GM12878 (cell line): ENCODE results near the gene CREBBP. TPM values are rescaled to one million over a fixed set of nuclear protein-coding genes. Genes with fewer than 3 reads are reported as not detected.

ENCODE experiments used
- ATAC-seq: fragments of 200-7000 bp; cut with Tn5 transposase; 3 replicates; pipeline ENCODE4 v1.9.1; 2020; ENCODE audit warnings: mild to moderate bottlenecking, moderate library complexity
- BruUV-seq: library from RNA; stranded (reverse); fragments of 400-500 nt; replicated peaks from 2 replicates; lab custom pipeline; 2021; lab: Mats Ljungman, UMichigan
- CTCF ChIA-PET: fragments of 300-600 bp; sonication (Branson Sonifier 250); formaldehyde crosslinking; extraction: SDS; loops from one replicate; lab custom pipeline; 2021; ENCODE audit warnings: inconsistent platforms; lab: Yijun Ruan, JAX
- POLR2A ChIA-PET: fragments of 350-600 bp; formaldehyde crosslinking; extraction: SDS; loops from one replicate; lab custom pipeline; 2021; ENCODE audit warnings: inconsistent platforms; lab: Charles Lee
- RAD21 ChIA-PET: fragments of 300-600 bp; sonication (Branson Sonifier 250); formaldehyde crosslinking; loops from one replicate; lab custom pipeline; 2023; ENCODE audit warnings: antibody characterized with exemption; ENCODE audit not compliant: unreplicated experiment; lab: Charles Lee
- SMC1A ChIA-PET: fragments of 300-600 bp; sonication (Branson Sonifier 250); formaldehyde crosslinking; loops from one replicate; lab custom pipeline; 2023; ENCODE audit not compliant: unreplicated experiment, uncharacterized antibody; lab: Charles Lee
- DNase-seq: peaks from one replicate; pipeline ENCODE4 v3.0.0-alpha.2; 2011; ENCODE audit warnings: low read depth, low spot score
- FAIRE-seq: peaks from 3 replicates; lab custom pipeline; 2011; peaks lifted over from hg19 to GRCh38; lab: Jason Lieb, UNC
- H2AFZ ChIP-seq: 2 replicates; pipeline ENCODE4 v1.6.0; 2011; ENCODE audit warnings: low read depth, low read length, control low read depth; ENCODE audit not compliant: control insufficient read depth
- H3K27ac ChIP-seq: 2 replicates; pipeline ENCODE4 v1.5.1; 2011; ENCODE audit warnings: control low read depth; ENCODE audit not compliant: control insufficient read depth, insufficient read depth
- H3K27me3 ChIP-seq, 2 experiments: replicated peaks in 1 of 2; 2 replicates each; pipeline versions ENCODE4 v1.6.0 to v1.6.1; 2011; ENCODE audit warnings: low read length in 1 of 2; ENCODE audit not compliant: control insufficient read depth in 2 of 2, insufficient read depth in 2 of 2
- H3K36me3 ChIP-seq, 2 experiments: 2 replicates each; pipeline ENCODE4 v1.5.1; 2011; ENCODE audit warnings: low read length in 1 of 2; ENCODE audit not compliant: control insufficient read depth in 2 of 2, insufficient read depth in 2 of 2
- H3K4me1 ChIP-seq: 2 replicates; pipeline ENCODE4 v1.6.1; 2011; ENCODE audit warnings: mild to moderate bottlenecking, low read length, moderate library complexity, mixed read lengths; ENCODE audit not compliant: control insufficient read depth, insufficient read depth
- H3K4me2 ChIP-seq: 2 replicates; pipeline ENCODE4 v1.6.0; 2011; ENCODE audit warnings: control low read depth; ENCODE audit not compliant: control insufficient read depth, insufficient read depth
- H3K4me3 ChIP-seq: fragments of 200-600 bp; sonication (generic); 2 replicates; pipeline ENCODE4 v1.5.1; 2016
- H3K79me2 ChIP-seq: 2 replicates; pipeline ENCODE4 v1.6.0; 2011; ENCODE audit warnings: low read length; ENCODE audit not compliant: control insufficient read depth, insufficient read depth
- H3K9ac ChIP-seq: 2 replicates; pipeline ENCODE4 v1.8.0; 2011; ENCODE audit warnings: low read length, control low read depth, mixed read lengths; ENCODE audit not compliant: control insufficient read depth, insufficient read depth
- H3K9me3 ChIP-seq: replicated peaks from 3 replicates; pipeline ENCODE4 v1.5.1; 2011; ENCODE audit warnings: mild to moderate bottlenecking, low read length; ENCODE audit not compliant: control insufficient read depth, insufficient read depth
- H4K20me1 ChIP-seq: 2 replicates; pipeline ENCODE4 v1.6.0; 2011; ENCODE audit not compliant: control insufficient read depth, insufficient read depth
- BMI1 ChIP-seq: fragments of 450-650 bp; IDR thresholded peaks from 2 replicates; pipeline ENCODE4 v1.6.1; 2016; ENCODE audit warnings: mild to moderate bottlenecking, moderate library complexity, borderline replicate concordance
- CBX3 ChIP-seq: fragments of 200-600 bp; sonication (generic); IDR thresholded peaks from 2 replicates; pipeline ENCODE4 v1.6.1; 2016; ENCODE audit warnings: low read depth, borderline replicate concordance
- CHD4 ChIP-seq: fragments of 200-600 bp; sonication (generic); IDR thresholded peaks from 2 replicates; pipeline ENCODE4 v1.6.1; 2016; ENCODE audit warnings: mild to moderate bottlenecking
- CUX1 ChIP-seq: IDR thresholded peaks from 2 replicates; pipeline ENCODE4 v1.6.1; 2012; ENCODE audit warnings: improper control_type of control experiment, low read depth, low read length; ENCODE audit not compliant: insufficient replicate concordance
- HDAC6 ChIP-seq: fragments of 200-600 bp; sonication (generic); IDR thresholded peaks from one replicate; pipeline ENCODE4 v1.8.0; 2017; ENCODE audit warnings: antibody characterized with exemption; ENCODE audit not compliant: unreplicated experiment
- LARP7 ChIP-seq: fragments of 450-650 bp; IDR thresholded peaks from 2 replicates; pipeline ENCODE4 v1.6.1; 2017; ENCODE audit warnings: mild to moderate bottlenecking
- MTA3 ChIP-seq: IDR thresholded peaks from 2 replicates; pipeline ENCODE4 v1.6.1; 2012; ENCODE audit warnings: low read length, inconsistent platforms, borderline replicate concordance
- MXI1 ChIP-seq: fragments of 150-350 bp; IDR thresholded peaks from 2 replicates; pipeline ENCODE4 v1.6.1; 2011; ENCODE audit warnings: low read depth, mild to moderate bottlenecking, inconsistent platforms, low read length, improper control_type of control experiment
- NFXL1 ChIP-seq: fragments of 450-650 bp; IDR thresholded peaks from 2 replicates; pipeline ENCODE4 v1.6.1; 2017; ENCODE audit warnings: antibody characterized with exemption, mild to moderate bottlenecking, borderline replicate concordance
- SIN3A ChIP-seq: IDR thresholded peaks from 2 replicates; pipeline ENCODE4 v1.6.1; 2012; ENCODE audit warnings: low read depth, low read length, improper control_type of control experiment
- SIX5 ChIP-seq: IDR thresholded peaks from 2 replicates; pipeline ENCODE4 v1.6.1; 2011; ENCODE audit warnings: mild to moderate bottlenecking, low read depth, low read length, moderate library complexity; ENCODE audit not compliant: severe bottlenecking
- SREBF2 ChIP-seq: IDR thresholded peaks from 2 replicates; pipeline ENCODE4 v1.6.1; 2012; ENCODE audit warnings: mild to moderate bottlenecking, low read length
- SUPT20H ChIP-seq: IDR thresholded peaks from 2 replicates; pipeline ENCODE4 v1.6.1; 2011; ENCODE audit warnings: low read depth, mild to moderate bottlenecking, low read length, moderate library complexity, borderline replicate concordance; ENCODE audit not compliant: control insufficient read depth
- ZNF217 ChIP-seq: fragments of 450-650 bp; IDR thresholded peaks from 2 replicates; pipeline ENCODE4 v1.6.1; 2017; ENCODE audit warnings: antibody characterized with exemption, mild to moderate bottlenecking
- ZNF24 ChIP-seq: fragments of 450-650 bp; IDR thresholded peaks from 2 replicates; pipeline ENCODE4 v1.6.1; 2017; ENCODE audit warnings: antibody characterized with exemption, mild to moderate bottlenecking
- WGBS: methylation state at CpG from one replicate; pipeline ENCODE4 v1.1.6; 2016; ENCODE audit warnings: low lambda C conversion rate; ENCODE audit not compliant: insufficient replicate concordance, insufficient coverage; ENCODE audit errors: missing lambda C conversion rate; 5-methylcytosine and 5-hydroxymethylcytosine counted together
- in situ Hi-C: fragments of 300-500 bp; cut with MboI; formaldehyde crosslinking; loops from 9 replicates; pipeline ENCODE4 v1.14.3; 2018; ENCODE audit warnings: mixed read lengths
- intact Hi-C: fragments of 100-400 bp; cut with micrococcal nuclease; formaldehyde crosslinking; loops from one replicate; pipeline ENCODE4 v1.14.2; 2022; ENCODE audit not compliant: unreplicated experiment
- polyA plus RNA-seq, 11 experiments: library from polyadenylated mRNA; depleted of rRNA in 4 of 11; unstranded in 6 of 11; stranded (reverse) in 5 of 11; fragments of >200 nt; fragmentation: Nextera tagmentation in 4 of 11; fragmentation: Illumina TruSeq in 1 of 11; extraction: Ambion mirVana in 4 of 11; extraction: Trizol in 1 of 11; gene quantifications; 1 replicate in 1 of 11; 2 replicates in 10 of 11; pipeline versions ENCODE4 v1.2.1 to v1.2.3, GENCODE V29; 2011 to 2016; ENCODE audit warnings: inconsistent platforms in 2 of 11, missing spikeins in 2 of 11, low read depth in 1 of 11
- total RNA-seq, 4 experiments: library from RNA; depleted of rRNA in 3 of 4; stranded (reverse); fragments of >200 nt in 3 of 4; fragmentation: Illumina TruSeq in 1 of 4; extraction: Trizol in 1 of 4; gene quantifications; 2 replicates each; pipeline versions ENCODE4 v1.2.1 to v1.2.3, GENCODE V29; 2013 to 2021

Gene CREBBP
- total and polyA plus RNA-seq, 10 of the 15 experiments (the other 5 are each of a cell fraction or from before 2014, with no cell fraction given), result 3.4 to 32.7 (median 7.9) TPM

- no peak for TF ChIP-seq SIX5
- TF ChIP-seq SUPT20H, result no peak
- TF ChIP-seq, all 136 proteins: peak for 0
Measured at GRCh38 chr16:3751878-3752277, 128.6 kb downstream of the CREBBP start (continued).

GRCh38 chr16:3748307-3748706 is 132.2 kb downstream of the CREBBP start:
- H3K9ac ChIP-seq, result no peak overlapping the region
- no peaks in the 10 kb centered on the region for H3K4me1 ChIP-seq
- no peak for DNase-seq
- H4K20me1 ChIP-seq, result no peaks in the 10 kb centered on the region
- no peaks in the 10 kb centered on the region for H3K9me3 ChIP-seq
- BruUV-seq, result no TSS peak
- CTCF ChIA-PET, result no interaction called here
- SMC1A ChIA-PET, result interaction anchor here (1.1 kb wide), 1 partner anchor 10 kb away, joined by 3 read pairs; no protein-coding TSS in a partner anchor
- no peak overlapping the region for H2AFZ ChIP-seq
- intact Hi-C loops, result no loop called here
- POLR2A ChIA-PET, result no interaction called here
- RAD21 ChIA-PET, result no interaction called here
- 100% methylated on average over 5 of the region's 5 CpGs for WGBS
- no peak overlapping the region for H3K4me2 ChIP-seq
- no peak for FAIRE-seq
- no peaks in the 10 kb centered on the region for H3K27me3 ChIP-seq
- peaks cover 15 to 36% of the 10 kb centered on the region in 2 experiments for H3K36me3 ChIP-seq
- H3K79me2 ChIP-seq, result no peaks in the 10 kb centered on the region
- no peak overlapping the region for H3K27ac ChIP-seq
- in situ Hi-C loops, result no loop called here
- H3K4me3 ChIP-seq, result no peak overlapping the region
- no peak for ATAC-seq
- TF ChIP-seq SIN3A (no peak), SREBF2 (no peak), CUX1 (no peak), MTA3 (no peak), BMI1 (no peak), MXI1 (no peak), LARP7 (no peak), HDAC6 (no peak), CHD4 (no peak), NFXL1 (no peak), ZNF24 (no peak), CBX3 (no peak), ZNF217 (no peak)
